NB4 (cell line): ENCODE measurements around the gene ZNF516.

Experiments used
- POLR2A ChIP-seq: IDR thresholded peaks from 2 replicates; pipeline ENCODE4 v1.6.1; 2011; ENCODE audit warnings: mild to moderate bottlenecking; ENCODE audit not compliant: insufficient read length; ENCODE audit errors: extremely low read depth
- TF ChIP-seq, protein P1 (sequence below): IDR thresholded peaks from one replicate; pipeline ENCODE4 v1.5.1; 2012; ENCODE audit warnings: low read depth, low read length

DNA sequence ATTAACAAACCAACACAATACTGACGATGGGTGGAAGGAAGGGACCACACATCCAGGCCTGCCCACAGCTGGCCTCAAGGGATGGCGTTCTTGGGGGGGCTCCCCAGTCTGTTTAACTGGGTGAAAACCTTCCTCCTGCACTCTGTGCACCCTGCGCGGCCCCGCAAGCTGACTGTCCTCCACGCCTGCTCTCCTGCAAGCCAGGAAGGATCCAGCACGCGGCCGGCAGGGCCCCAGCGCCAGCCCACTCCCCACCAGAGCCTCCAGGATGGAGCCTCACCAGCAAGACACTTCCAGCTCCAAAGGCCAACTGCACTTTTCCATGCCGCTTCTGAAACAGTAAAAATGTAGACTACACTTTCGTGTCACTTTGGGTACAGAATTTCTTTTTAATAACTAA is 135.1 kb downstream of the ZNF516 start:
- TF ChIP-seq, protein P1, sequence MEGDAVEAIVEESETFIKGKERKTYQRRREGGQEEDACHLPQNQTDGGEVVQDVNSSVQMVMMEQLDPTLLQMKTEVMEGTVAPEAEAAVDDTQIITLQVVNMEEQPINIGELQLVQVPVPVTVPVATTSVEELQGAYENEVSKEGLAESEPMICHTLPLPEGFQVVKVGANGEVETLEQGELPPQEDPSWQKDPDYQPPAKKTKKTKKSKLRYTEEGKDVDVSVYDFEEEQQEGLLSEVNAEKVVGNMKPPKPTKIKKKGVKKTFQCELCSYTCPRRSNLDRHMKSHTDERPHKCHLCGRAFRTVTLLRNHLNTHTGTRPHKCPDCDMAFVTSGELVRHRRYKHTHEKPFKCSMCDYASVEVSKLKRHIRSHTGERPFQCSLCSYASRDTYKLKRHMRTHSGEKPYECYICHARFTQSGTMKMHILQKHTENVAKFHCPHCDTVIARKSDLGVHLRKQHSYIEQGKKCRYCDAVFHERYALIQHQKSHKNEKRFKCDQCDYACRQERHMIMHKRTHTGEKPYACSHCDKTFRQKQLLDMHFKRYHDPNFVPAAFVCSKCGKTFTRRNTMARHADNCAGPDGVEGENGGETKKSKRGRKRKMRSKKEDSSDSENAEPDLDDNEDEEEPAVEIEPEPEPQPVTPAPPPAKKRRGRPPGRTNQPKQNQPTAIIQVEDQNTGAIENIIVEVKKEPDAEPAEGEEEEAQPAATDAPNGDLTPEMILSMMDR = no peak
- TF ChIP-seq POLR2A = no peak
